ENCODE measurements around the gene HCN2.

HCN2 gene

DNA sequence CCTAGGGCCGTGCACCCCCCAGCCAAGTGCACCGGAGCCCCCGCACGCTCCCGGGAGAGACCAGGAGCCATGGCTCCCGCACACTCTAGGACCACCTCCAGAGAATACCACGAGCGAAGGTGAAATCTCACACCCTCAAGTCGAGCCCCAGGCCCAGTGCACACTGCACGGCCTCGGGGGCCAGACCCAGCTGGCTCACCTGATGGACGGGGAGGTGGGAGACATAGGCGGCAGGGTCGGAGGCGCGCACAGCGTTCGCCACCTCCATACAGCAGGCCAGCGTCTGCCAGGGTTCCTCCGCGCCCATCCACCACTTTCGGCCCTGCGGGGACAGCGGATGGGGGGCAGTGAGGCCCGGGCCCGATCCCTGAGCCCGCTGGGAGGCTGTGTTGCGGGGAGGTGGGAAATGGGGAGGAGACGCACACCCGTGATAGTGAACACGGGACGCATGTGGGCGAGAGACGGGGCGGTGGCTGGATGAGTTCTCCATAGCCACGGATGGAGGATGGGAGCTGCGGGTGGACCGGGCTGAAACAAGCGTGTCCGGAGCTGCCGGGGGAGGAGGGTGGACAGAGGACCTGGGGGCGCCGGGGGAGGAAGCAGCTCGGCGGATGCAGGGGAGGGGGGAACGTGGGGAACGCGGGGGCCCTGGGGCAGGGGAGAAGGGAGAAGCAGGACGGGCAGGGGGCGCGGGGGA, 30.6 kb downstream of the HCN2 start:
- TF ChIP-seq, protein P1, sequence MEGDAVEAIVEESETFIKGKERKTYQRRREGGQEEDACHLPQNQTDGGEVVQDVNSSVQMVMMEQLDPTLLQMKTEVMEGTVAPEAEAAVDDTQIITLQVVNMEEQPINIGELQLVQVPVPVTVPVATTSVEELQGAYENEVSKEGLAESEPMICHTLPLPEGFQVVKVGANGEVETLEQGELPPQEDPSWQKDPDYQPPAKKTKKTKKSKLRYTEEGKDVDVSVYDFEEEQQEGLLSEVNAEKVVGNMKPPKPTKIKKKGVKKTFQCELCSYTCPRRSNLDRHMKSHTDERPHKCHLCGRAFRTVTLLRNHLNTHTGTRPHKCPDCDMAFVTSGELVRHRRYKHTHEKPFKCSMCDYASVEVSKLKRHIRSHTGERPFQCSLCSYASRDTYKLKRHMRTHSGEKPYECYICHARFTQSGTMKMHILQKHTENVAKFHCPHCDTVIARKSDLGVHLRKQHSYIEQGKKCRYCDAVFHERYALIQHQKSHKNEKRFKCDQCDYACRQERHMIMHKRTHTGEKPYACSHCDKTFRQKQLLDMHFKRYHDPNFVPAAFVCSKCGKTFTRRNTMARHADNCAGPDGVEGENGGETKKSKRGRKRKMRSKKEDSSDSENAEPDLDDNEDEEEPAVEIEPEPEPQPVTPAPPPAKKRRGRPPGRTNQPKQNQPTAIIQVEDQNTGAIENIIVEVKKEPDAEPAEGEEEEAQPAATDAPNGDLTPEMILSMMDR (IDR thresholded peaks at IDR 0.05), result no peak

DNA sequence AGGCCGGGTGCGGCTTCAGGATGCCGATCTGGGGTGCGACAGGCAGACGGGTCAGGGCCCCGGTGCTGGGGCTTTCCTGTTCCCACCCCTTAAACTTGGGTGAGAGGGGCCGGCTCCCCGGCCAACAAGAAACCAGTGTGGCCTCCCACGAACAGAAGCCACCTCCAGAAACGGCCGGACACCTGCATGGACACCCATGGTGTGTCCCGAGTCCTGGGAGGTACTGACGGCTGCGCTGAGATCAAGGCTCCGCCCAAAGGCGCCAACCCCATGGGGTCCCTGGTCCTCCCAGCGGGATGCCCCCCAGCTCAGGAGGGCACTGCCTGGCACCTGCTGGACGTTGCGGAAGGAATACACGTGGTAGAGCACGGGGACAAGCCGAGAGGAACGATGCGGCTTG, 32.1 kb downstream of the HCN2 start:
- TF ChIP-seq, protein P1 (IDR thresholded peaks at IDR 0.05), result no peak

DNA sequence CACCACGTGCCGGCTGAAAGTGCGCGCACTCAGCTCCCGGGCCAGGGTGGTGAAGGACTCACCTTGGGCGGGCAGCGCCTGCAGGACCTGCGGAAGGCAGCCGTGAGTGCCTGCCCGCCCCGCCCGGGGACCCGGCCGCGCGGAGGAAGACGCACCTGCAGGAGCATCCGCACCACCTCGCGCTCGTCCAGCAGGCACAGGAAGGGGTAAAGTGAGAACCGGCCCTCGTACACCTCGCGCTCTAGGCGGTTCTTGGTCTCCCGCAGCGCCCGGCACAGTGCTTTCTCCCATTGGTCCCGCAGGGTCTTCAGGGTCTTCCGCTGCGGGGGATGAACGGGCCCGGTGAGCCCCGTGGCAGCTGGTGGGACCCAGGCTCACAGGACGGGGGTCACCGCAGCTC, 33.0 kb downstream of the HCN2 start:
- TF ChIP-seq, protein P1 (IDR thresholded peaks at IDR 0.05), result no peak

DNA sequence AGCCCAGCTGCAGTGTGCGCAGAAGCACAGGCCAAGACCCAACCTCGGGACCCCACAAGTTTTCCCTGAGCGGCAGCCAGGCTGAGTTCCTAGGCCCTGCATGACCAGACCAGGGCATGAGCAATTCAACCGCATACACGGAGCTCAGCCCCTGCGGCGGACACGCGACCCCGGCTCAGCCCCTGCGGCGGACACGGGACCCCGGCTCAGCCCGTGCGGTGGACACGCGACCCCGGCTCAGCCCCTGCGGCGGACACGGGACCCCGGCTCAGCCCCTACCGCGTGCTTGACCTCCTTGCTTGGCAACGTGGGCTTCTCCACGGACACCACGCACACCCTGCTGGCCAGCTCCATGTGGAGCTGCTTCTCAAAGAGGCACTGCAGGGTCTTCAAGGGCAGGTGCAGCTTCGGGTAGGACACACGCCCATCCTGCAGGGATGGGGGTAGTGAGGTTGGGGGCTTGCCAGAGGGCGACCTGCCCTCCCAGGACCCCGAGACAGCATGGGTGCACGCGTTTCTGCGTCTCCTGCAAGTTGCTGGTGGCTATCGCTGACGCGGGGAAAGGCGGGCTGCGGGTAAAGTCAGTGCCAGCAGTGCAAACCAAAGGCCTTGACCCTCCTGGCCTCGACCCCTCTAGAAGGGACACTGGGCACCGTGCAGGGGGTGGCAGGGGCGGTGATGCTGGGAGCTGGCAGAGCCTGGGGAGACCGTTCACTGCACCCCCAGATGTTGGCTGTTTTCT, 33.7 kb downstream of the HCN2 start:
- TF ChIP-seq, protein P1 (IDR thresholded peaks at IDR 0.05), result no peak

DNA sequence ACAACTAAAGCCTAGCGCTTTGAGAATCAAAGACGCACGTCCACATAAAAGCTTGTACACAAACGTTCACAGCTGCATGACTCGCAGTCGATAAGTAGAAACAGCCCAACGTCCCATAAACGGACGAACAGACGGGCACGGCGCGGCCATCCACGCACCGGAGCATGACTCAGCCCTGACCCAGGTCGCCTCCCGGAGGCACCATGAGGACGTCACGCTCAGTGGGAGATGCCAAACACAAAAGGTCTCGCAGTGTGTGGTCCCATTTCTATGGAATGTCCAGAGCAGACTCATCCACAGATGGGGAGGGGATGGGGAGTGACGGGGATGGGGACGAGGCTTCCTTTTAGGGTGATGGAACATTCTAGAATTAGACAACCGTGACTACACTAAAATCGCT, 34.3 kb downstream of the HCN2 start:
- TF ChIP-seq, protein P1 (IDR thresholded peaks at IDR 0.05), result no peak

DNA sequence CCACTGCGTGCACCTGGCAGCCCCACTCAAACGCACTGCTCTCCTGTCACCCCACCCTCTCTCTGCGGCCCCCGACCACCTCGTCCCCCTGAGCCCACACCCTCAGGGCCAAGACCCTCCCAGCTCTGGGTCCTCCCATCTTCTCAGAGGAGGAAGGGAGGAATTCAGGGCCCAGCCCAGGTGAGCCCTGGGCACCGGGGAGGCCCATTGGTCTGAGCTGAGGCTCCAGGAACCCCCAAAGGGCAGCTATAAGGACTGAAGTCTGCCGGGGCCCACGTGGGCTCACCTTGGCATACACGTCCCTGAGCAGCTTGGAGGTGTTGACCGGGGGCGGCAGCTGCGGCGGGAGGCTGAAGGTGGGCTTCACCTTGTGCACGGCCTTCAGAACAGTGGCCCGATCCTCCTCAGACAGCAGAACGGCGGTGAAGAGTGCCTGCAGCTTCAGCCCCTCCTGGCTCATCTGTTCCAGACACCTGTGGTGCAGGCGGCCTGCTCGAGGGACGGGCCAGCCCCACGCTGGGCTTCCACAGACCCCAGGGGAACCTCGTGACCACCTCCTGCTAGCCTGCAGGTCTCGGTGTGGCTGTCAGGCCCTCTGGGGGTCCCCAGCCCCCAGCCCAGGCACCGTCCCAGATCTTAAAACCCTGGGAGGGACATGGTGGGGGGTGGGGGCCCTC, 34.9 kb downstream of the HCN2 start:
- TF ChIP-seq, protein P1 (IDR thresholded peaks at IDR 0.05), result no peak

DNA sequence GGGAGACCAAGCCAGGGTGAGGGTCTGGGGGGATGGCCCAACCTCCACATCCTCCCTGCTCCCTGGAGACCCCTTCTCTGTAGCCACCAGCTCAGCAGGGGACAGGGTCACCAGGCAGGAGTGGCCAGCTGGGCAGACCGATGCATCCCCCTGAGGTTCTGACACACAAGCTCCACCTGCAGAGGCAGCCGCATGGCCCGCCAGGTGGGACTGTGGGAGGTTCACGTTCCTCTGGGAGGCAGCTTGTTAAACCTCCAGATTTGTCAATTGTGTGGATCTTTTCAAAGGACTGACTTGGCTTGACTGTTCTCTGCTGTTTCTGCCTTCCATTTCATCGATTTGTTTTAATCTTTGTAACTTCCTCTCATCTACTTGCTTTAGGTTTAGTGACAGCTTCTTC, 35.6 kb downstream of the HCN2 start:
- TF ChIP-seq, protein P1 (IDR thresholded peaks at IDR 0.05), result no peak

Data from LNCAP (cell line).